ENCODE data around the gene SHROOM2.
A peak's percentile ranks its signal among the peaks of the same experiment; 100 is the strongest.

SHROOM2 gene

GRCh38 chrX:9867753-9868152 is 81.5 kb downstream of the SHROOM2 start:
- no peak overlapping the region for H3K9ac ChIP-seq (ENCODE audit: low read length)
- peaks cover 11% of the 10 kb centered on the region for H3K27me3 ChIP-seq (replicated peaks; ENCODE audit: control insufficient read depth, insufficient read depth, low read length)
- DNase-seq (ENCODE audit: low read depth), result no peak
- H3K4me3 ChIP-seq (ENCODE audit: low read length), result no peak overlapping the region
- no peaks in the 10 kb centered on the region for H3K36me3 ChIP-seq (ENCODE audit: control insufficient read depth, insufficient read depth, low read length, severe bottlenecking)
- H3K4me1 ChIP-seq (ENCODE audit: control insufficient read depth, insufficient read depth, low read length), result no peaks in the 10 kb centered on the region
- no peaks in the 10 kb centered on the region for H3K9me3 ChIP-seq (ENCODE audit: control insufficient read depth, low read length)

GRCh38 chrX:9871701-9872268 is 85.6 kb downstream of the SHROOM2 start:
- peaks cover 27% of the 10 kb centered on the region for H3K27me3 ChIP-seq (replicated peaks; ENCODE audit: control insufficient read depth, insufficient read depth, low read length)
- H3K9me3 ChIP-seq (ENCODE audit: control insufficient read depth, low read length), result no peaks in the 10 kb centered on the region
- H3K9ac ChIP-seq (ENCODE audit: low read length), result no peak overlapping the region
- H3K36me3 ChIP-seq (ENCODE audit: control insufficient read depth, insufficient read depth, low read length, severe bottlenecking), result no peaks in the 10 kb centered on the region
- DNase-seq (ENCODE audit: low read depth), result peak; percentile 60
- no peaks in the 10 kb centered on the region for H3K4me1 ChIP-seq (ENCODE audit: control insufficient read depth, insufficient read depth, low read length)
- no peak overlapping the region for H3K4me3 ChIP-seq (ENCODE audit: low read length)

GRCh38 chrX:9873360-9873759 is 87.1 kb downstream of the SHROOM2 start:
- H3K4me3 ChIP-seq (ENCODE audit: low read length), result no peak overlapping the region
- no peak overlapping the region for H3K9ac ChIP-seq (ENCODE audit: low read length)
- no peaks in the 10 kb centered on the region for H3K9me3 ChIP-seq (ENCODE audit: control insufficient read depth, low read length)
- H3K27me3 ChIP-seq (replicated peaks; ENCODE audit: control insufficient read depth, insufficient read depth, low read length), result peaks cover 26% of the 10 kb centered on the region
- DNase-seq (ENCODE audit: low read depth), result no peak
- H3K4me1 ChIP-seq (ENCODE audit: control insufficient read depth, insufficient read depth, low read length), result no peaks in the 10 kb centered on the region
- H3K36me3 ChIP-seq (ENCODE audit: control insufficient read depth, insufficient read depth, low read length, severe bottlenecking), result no peaks in the 10 kb centered on the region

GRCh38 chrX:9873952-9874351 is 87.7 kb downstream of the SHROOM2 start:
- no peaks in the 10 kb centered on the region for H3K9me3 ChIP-seq (ENCODE audit: control insufficient read depth, low read length)

GRCh38 chrX:9874483-9874882 is 88.3 kb downstream of the SHROOM2 start:
- DNase-seq (ENCODE audit: low read depth), result peak; percentile 27
- Histone ChIP-seq H3K27me3 (replicated peaks; ENCODE audit: control insufficient read depth, insufficient read depth, low read length) (peaks cover 26% of the 10 kb centered on the region), H3K36me3 (ENCODE audit: control insufficient read depth, insufficient read depth, low read length, severe bottlenecking) (no peaks in the 10 kb centered on the region), H3K9me3 (ENCODE audit: control insufficient read depth, low read length) (no peaks in the 10 kb centered on the region), H3K9ac (ENCODE audit: low read length) (no peak overlapping the region), H3K4me3 (ENCODE audit: low read length) (no peak overlapping the region), H3K4me1 (ENCODE audit: control insufficient read depth, insufficient read depth, low read length) (no peaks in the 10 kb centered on the region)

More at GRCh38 chrX:9873952-9874351, 87.7 kb downstream of the SHROOM2 start:
- DNase-seq (ENCODE audit: low read depth), result peak; percentile 52
- Histone ChIP-seq H3K36me3 (ENCODE audit: control insufficient read depth, insufficient read depth, low read length, severe bottlenecking) (no peaks in the 10 kb centered on the region), H3K4me3 (ENCODE audit: low read length) (no peak overlapping the region), H3K27me3 (replicated peaks; ENCODE audit: control insufficient read depth, insufficient read depth, low read length) (peaks cover 26% of the 10 kb centered on the region), H3K4me1 (ENCODE audit: control insufficient read depth, insufficient read depth, low read length) (no peaks in the 10 kb centered on the region), H3K9ac (ENCODE audit: low read length) (no peak overlapping the region)

GRCh38 chrX:9875801-9876200 is 89.6 kb downstream of the SHROOM2 start:
- no peak for DNase-seq (ENCODE audit: low read depth)
- no peaks in the 10 kb centered on the region for H3K9me3 ChIP-seq (ENCODE audit: control insufficient read depth, low read length)
- no peak overlapping the region for H3K9ac ChIP-seq (ENCODE audit: low read length)
- H3K4me1 ChIP-seq (ENCODE audit: control insufficient read depth, insufficient read depth, low read length), result no peaks in the 10 kb centered on the region
- no peak overlapping the region for H3K4me3 ChIP-seq (ENCODE audit: low read length)
- H3K36me3 ChIP-seq (ENCODE audit: control insufficient read depth, insufficient read depth, low read length, severe bottlenecking), result no peaks in the 10 kb centered on the region
- peaks cover 37% of the 10 kb centered on the region for H3K27me3 ChIP-seq (replicated peaks; ENCODE audit: control insufficient read depth, insufficient read depth, low read length)

GRCh38 chrX:9876201-9876600 is 90.0 kb downstream of the SHROOM2 start:
- H3K4me1 ChIP-seq (ENCODE audit: control insufficient read depth, insufficient read depth, low read length), result no peaks in the 10 kb centered on the region
- no peak overlapping the region for H3K9ac ChIP-seq (ENCODE audit: low read length)
- H3K4me3 ChIP-seq (ENCODE audit: low read length), result no peak overlapping the region
- H3K36me3 ChIP-seq (ENCODE audit: control insufficient read depth, insufficient read depth, low read length, severe bottlenecking), result no peaks in the 10 kb centered on the region
- peaks cover 37% of the 10 kb centered on the region for H3K27me3 ChIP-seq (replicated peaks; ENCODE audit: control insufficient read depth, insufficient read depth, low read length)
- no peak for DNase-seq (ENCODE audit: low read depth)
- H3K9me3 ChIP-seq (ENCODE audit: control insufficient read depth, low read length), result no peaks in the 10 kb centered on the region

- no peaks in the 10 kb centered on the region for H3K36me3 ChIP-seq (ENCODE audit: control insufficient read depth, insufficient read depth, low read length, severe bottlenecking)
- H3K9ac ChIP-seq (ENCODE audit: low read length), result no peak overlapping the region
- peaks cover 44% of the 10 kb centered on the region for H3K27me3 ChIP-seq (replicated peaks; ENCODE audit: control insufficient read depth, insufficient read depth, low read length)
- no peak overlapping the region for H3K4me3 ChIP-seq (ENCODE audit: low read length)
- H3K4me1 ChIP-seq (ENCODE audit: control insufficient read depth, insufficient read depth, low read length), result no peaks in the 10 kb centered on the region
- DNase-seq (ENCODE audit: low read depth), result peak; percentile 8
- no peaks in the 10 kb centered on the region for H3K9me3 ChIP-seq (ENCODE audit: control insufficient read depth, low read length)
Measured at GRCh38 chrX:9878146-9878820, 92.1 kb downstream of the SHROOM2 start.

GRCh38 chrX:9880237-9880636 is 94.0 kb downstream of the SHROOM2 start:
- Histone ChIP-seq H3K9me3 (ENCODE audit: control insufficient read depth, low read length) (no peaks in the 10 kb centered on the region), H3K4me3 (ENCODE audit: low read length) (no peak overlapping the region), H3K36me3 (ENCODE audit: control insufficient read depth, insufficient read depth, low read length, severe bottlenecking) (no peaks in the 10 kb centered on the region), H3K4me1 (ENCODE audit: control insufficient read depth, insufficient read depth, low read length) (no peaks in the 10 kb centered on the region), H3K9ac (ENCODE audit: low read length) (no peak overlapping the region), H3K27me3 (replicated peaks; ENCODE audit: control insufficient read depth, insufficient read depth, low read length) (peaks cover 47% of the 10 kb centered on the region)
- DNase-seq (ENCODE audit: low read depth), result no peak

GRCh38 chrX:9880870-9881269 is 94.6 kb downstream of the SHROOM2 start:
- Histone ChIP-seq H3K27me3 (replicated peaks; ENCODE audit: control insufficient read depth, insufficient read depth, low read length) (peaks cover 40% of the 10 kb centered on the region), H3K4me1 (ENCODE audit: control insufficient read depth, insufficient read depth, low read length) (no peaks in the 10 kb centered on the region), H3K9ac (ENCODE audit: low read length) (no peak overlapping the region), H3K36me3 (ENCODE audit: control insufficient read depth, insufficient read depth, low read length, severe bottlenecking) (no peaks in the 10 kb centered on the region), H3K4me3 (ENCODE audit: low read length) (no peak overlapping the region), H3K9me3 (ENCODE audit: control insufficient read depth, low read length) (no peaks in the 10 kb centered on the region)
- DNase-seq (ENCODE audit: low read depth), result no peak

- DNase-seq (ENCODE audit: low read depth), result no peak
- H3K27me3 ChIP-seq (replicated peaks; ENCODE audit: control insufficient read depth, insufficient read depth, low read length), result peaks cover 33% of the 10 kb centered on the region
- H3K9me3 ChIP-seq (ENCODE audit: control insufficient read depth, low read length), result no peaks in the 10 kb centered on the region
- no peak overlapping the region for H3K4me3 ChIP-seq (ENCODE audit: low read length)
- H3K9ac ChIP-seq (ENCODE audit: low read length), result no peak overlapping the region
- no peaks in the 10 kb centered on the region for H3K36me3 ChIP-seq (ENCODE audit: control insufficient read depth, insufficient read depth, low read length, severe bottlenecking)
- H3K4me1 ChIP-seq (ENCODE audit: control insufficient read depth, insufficient read depth, low read length), result no peaks in the 10 kb centered on the region
Measured at GRCh38 chrX:9882669-9883446, 96.6 kb downstream of the SHROOM2 start.
